ENCODE measurements around the gene ZDHHC19.
A peak's percentile ranks its signal among the peaks of the same experiment; 100 is the strongest.

ZDHHC19 gene

DNA sequence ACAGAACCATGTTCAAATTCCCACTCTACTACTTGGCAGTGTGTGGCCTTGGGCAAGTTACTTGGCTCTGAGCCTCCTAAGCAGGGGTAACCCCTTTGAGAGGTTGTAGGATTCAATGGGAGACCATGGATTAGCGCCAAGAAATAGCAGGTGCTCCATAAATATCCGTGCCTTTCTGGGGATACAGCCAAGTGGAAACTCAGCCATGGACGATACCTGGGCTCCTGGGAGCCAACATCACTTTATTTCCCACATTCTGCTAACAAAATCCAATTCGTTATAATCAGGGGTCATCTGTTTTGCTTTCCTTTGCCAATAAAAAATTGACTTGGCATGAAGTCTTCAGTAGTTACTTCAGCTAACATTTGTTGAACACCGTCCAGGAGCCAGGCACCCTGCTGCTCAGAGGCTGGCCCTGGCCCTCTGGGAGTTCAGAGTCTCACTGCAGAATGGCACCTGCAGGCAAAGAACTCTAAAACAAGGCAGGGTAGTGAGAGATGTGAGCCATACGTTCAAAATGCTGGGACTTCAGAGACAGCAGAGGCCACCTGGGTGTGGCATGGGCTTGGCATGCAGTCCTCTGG lies 42.3 kb downstream of the ZDHHC19 start (continued):
- TF ChIP-seq YY1 (tag by site-specific recombination; IDR thresholded peaks at IDR 0.05) (no peak), PRDM10 (tag by site-specific recombination; IDR thresholded peaks at IDR 0.05) (peak; percentile 35; the same call in 1 of the 2 replicates), OSR2 (tag by site-specific recombination; IDR thresholded peaks at IDR 0.05) (peak; percentile 77), KLF1 (tag by site-specific recombination; IDR thresholded peaks at IDR 0.05) (no peak), ZNF423 (tag by site-specific recombination; IDR thresholded peaks at IDR 0.05) (0 out of 2 replicates have a peak, but pooled peaks have one; percentile 40), IKZF3 (tag by site-specific recombination; IDR thresholded peaks at IDR 0.05) (peak; percentile 35)
- TF ChIP-seq, protein P1, sequence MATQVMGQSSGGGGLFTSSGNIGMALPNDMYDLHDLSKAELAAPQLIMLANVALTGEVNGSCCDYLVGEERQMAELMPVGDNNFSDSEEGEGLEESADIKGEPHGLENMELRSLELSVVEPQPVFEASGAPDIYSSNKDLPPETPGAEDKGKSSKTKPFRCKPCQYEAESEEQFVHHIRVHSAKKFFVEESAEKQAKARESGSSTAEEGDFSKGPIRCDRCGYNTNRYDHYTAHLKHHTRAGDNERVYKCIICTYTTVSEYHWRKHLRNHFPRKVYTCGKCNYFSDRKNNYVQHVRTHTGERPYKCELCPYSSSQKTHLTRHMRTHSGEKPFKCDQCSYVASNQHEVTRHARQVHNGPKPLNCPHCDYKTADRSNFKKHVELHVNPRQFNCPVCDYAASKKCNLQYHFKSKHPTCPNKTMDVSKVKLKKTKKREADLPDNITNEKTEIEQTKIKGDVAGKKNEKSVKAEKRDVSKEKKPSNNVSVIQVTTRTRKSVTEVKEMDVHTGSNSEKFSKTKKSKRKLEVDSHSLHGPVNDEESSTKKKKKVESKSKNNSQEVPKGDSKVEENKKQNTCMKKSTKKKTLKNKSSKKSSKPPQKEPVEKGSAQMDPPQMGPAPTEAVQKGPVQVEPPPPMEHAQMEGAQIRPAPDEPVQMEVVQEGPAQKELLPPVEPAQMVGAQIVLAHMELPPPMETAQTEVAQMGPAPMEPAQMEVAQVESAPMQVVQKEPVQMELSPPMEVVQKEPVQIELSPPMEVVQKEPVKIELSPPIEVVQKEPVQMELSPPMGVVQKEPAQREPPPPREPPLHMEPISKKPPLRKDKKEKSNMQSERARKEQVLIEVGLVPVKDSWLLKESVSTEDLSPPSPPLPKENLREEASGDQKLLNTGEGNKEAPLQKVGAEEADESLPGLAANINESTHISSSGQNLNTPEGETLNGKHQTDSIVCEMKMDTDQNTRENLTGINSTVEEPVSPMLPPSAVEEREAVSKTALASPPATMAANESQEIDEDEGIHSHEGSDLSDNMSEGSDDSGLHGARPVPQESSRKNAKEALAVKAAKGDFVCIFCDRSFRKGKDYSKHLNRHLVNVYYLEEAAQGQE (tag by site-specific recombination; IDR thresholded peaks at IDR 0.05): no peak

- no peaks in the 10 kb centered on the region; the same call in 1 of the 2 replicates for H3K4me1 ChIP-seq (ENCODE audit: control insufficient read depth, insufficient read depth, low read length)
- no peaks in the 10 kb centered on the region for H3K36me3 ChIP-seq (ENCODE audit: control insufficient read depth in 2 of 2, insufficient read depth in 1 of 2, low read length in 2 of 2)
- H3K4me3 ChIP-seq (ENCODE audit: low read depth, low read length): no peak overlapping the region
- CTCF ChIA-PET: interaction anchor here (1.2 kb wide), 1 partner anchor 29 kb away, joined by 3 read pairs; no protein-coding TSS in a partner anchor
- H3K9me3 ChIP-seq (ENCODE audit: control insufficient read depth, insufficient read depth, low read depth, low read length): no peaks in the 10 kb centered on the region
- POLR2A ChIA-PET: no interaction called here
- no peak overlapping the region for H3K27ac ChIP-seq (ENCODE audit: extremely low read depth, low read depth, low read length)
- TF ChIP-seq MEIS1 (CRISPR knock-in tag; IDR thresholded peaks at IDR 0.05; ENCODE audit: borderline replicate concordance) (no peak), ZEB2 (tag by site-specific recombination; IDR thresholded peaks at IDR 0.05) (no peak), ZNF366 (tag by site-specific recombination; conservative IDR thresholded peaks at IDR 0.05) (no peak), ZNF558 (tag by site-specific recombination; IDR thresholded peaks at IDR 0.05) (no peak), OSR2 (tag by site-specific recombination; IDR thresholded peaks at IDR 0.05) (no peak), ZNF664 (tag by site-specific recombination; IDR thresholded peaks at IDR 0.05) (no peak), ZNF792 (tag by site-specific recombination; IDR thresholded peaks at IDR 0.05) (no peak), ZNF518A (tag by site-specific recombination; conservative IDR thresholded peaks at IDR 0.05; ENCODE audit: low read depth) (no peak), ZNF549 (tag by site-specific recombination; IDR thresholded peaks at IDR 0.05) (no peak), GLI4 (tag by site-specific recombination; IDR thresholded peaks at IDR 0.05) (no peak), OVOL3 (tag by site-specific recombination; IDR thresholded peaks at IDR 0.05) (no peak)
- TF ChIP-seq, protein P2, sequence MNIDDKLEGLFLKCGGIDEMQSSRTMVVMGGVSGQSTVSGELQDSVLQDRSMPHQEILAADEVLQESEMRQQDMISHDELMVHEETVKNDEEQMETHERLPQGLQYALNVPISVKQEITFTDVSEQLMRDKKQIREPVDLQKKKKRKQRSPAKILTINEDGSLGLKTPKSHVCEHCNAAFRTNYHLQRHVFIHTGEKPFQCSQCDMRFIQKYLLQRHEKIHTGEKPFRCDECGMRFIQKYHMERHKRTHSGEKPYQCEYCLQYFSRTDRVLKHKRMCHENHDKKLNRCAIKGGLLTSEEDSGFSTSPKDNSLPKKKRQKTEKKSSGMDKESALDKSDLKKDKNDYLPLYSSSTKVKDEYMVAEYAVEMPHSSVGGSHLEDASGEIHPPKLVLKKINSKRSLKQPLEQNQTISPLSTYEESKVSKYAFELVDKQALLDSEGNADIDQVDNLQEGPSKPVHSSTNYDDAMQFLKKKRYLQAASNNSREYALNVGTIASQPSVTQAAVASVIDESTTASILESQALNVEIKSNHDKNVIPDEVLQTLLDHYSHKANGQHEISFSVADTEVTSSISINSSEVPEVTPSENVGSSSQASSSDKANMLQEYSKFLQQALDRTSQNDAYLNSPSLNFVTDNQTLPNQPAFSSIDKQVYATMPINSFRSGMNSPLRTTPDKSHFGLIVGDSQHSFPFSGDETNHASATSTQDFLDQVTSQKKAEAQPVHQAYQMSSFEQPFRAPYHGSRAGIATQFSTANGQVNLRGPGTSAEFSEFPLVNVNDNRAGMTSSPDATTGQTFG (tag by site-specific recombination; IDR thresholded peaks at IDR 0.05; ENCODE audit: borderline replicate concordance): no peak
- TF ChIP-seq, protein P3, sequence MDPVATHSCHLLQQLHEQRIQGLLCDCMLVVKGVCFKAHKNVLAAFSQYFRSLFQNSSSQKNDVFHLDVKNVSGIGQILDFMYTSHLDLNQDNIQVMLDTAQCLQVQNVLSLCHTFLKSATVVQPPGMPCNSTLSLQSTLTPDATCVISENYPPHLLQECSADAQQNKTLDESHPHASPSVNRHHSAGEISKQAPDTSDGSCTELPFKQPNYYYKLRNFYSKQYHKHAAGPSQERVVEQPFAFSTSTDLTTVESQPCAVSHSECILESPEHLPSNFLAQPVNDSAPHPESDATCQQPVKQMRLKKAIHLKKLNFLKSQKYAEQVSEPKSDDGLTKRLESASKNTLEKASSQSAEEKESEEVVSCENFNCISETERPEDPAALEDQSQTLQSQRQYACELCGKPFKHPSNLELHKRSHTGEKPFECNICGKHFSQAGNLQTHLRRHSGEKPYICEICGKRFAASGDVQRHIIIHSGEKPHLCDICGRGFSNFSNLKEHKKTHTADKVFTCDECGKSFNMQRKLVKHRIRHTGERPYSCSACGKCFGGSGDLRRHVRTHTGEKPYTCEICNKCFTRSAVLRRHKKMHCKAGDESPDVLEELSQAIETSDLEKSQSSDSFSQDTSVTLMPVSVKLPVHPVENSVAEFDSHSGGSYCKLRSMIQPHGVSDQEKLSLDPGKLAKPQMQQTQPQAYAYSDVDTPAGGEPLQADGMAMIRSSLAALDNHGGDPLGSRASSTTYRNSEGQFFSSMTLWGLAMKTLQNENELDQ (tag by site-specific recombination; IDR thresholded peaks at IDR 0.05; ENCODE audit: low read depth): no peak
Observed at GRCh38 chr3:196166741-196167140, 44.5 kb downstream of the ZDHHC19 start.

Data from HEK293 (cell line).